Glutamatergic neuron (in vitro differentiated cells): ENCODE results near the gene MSH2. TPM values are rescaled to one million over a fixed set of nuclear protein-coding genes. Genes with fewer than 3 reads are reported as not detected.

Source experiments
- DNase-seq: peaks from one replicate; pipeline ENCODE4 v3.0.0; 2022
- H3K27ac Mint-ChIP-seq: one replicate; pipeline ENCODE4 v1.8.0; 2020; ENCODE audit warnings: mild to moderate bottlenecking, mixed read lengths, inconsistent platforms; ENCODE audit not compliant: unreplicated experiment
- H3K27me3 Mint-ChIP-seq: one replicate; pipeline ENCODE4 v1.8.0; 2020; ENCODE audit warnings: mild to moderate bottlenecking, moderate library complexity, mixed read lengths, inconsistent platforms; ENCODE audit not compliant: unreplicated experiment
- H3K36me3 Mint-ChIP-seq: one replicate; pipeline ENCODE4 v1.8.0; 2020; ENCODE audit warnings: mild to moderate bottlenecking, mixed read lengths, inconsistent platforms; ENCODE audit not compliant: unreplicated experiment
- H3K4me1 Mint-ChIP-seq: one replicate; pipeline ENCODE4 v1.8.0; 2020; ENCODE audit warnings: mild to moderate bottlenecking, low read depth, mixed read lengths, inconsistent platforms; ENCODE audit not compliant: unreplicated experiment
- H3K4me3 Mint-ChIP-seq: one replicate; pipeline ENCODE4 v1.8.0; 2020; ENCODE audit warnings: mild to moderate bottlenecking, mixed read lengths, inconsistent platforms; ENCODE audit not compliant: unreplicated experiment
- H3K9me3 Mint-ChIP-seq: one replicate; pipeline ENCODE4 v1.8.0; 2020; ENCODE audit warnings: mild to moderate bottlenecking, moderate library complexity, mixed read lengths, inconsistent platforms; ENCODE audit not compliant: unreplicated experiment
- CTCF ChIP-seq: fragments of 200-600 bp; sonication (generic); IDR thresholded peaks from one replicate; pipeline ENCODE4 v1.5.0; 2021; ENCODE audit not compliant: partially characterized antibody, unreplicated experiment
- total RNA-seq: library from RNA; stranded (reverse); fragmentation: NEBNext Ultra II Directional; extraction: Animal tissue kit (Norgen Biotek cat#: 25700); gene quantifications from one replicate; pipeline ENCODE4 v1.2.1, GENCODE V29; 2021; ENCODE audit not compliant: unreplicated experiment

Gene MSH2
- total RNA-seq, 1 donor from 2014 or later, result 27.9 TPM

- H3K9me3 Mint-ChIP-seq, result peaks cover 2% of the 10 kb centered on the region
- no peaks in the 10 kb centered on the region for H3K27me3 Mint-ChIP-seq
- no peak for TF ChIP-seq CTCF
- H3K4me3 Mint-ChIP-seq, result no peak overlapping the region
- no peak for DNase-seq
- H3K4me1 Mint-ChIP-seq, result no peaks in the 10 kb centered on the region
- peaks cover 10% of the 10 kb centered on the region for H3K36me3 Mint-ChIP-seq
- H3K27ac Mint-ChIP-seq, result no peak overlapping the region
Observed at GRCh38 chr2:47493317-47494035, 90.5 kb downstream of the MSH2 start.

- peaks cover 2% of the 10 kb centered on the region for H3K9me3 Mint-ChIP-seq
- DNase-seq, result no peak
- no peaks in the 10 kb centered on the region for H3K27me3 Mint-ChIP-seq
- no peak for TF ChIP-seq CTCF
- H3K4me1 Mint-ChIP-seq, result no peaks in the 10 kb centered on the region
- H3K36me3 Mint-ChIP-seq, result peaks cover 10% of the 10 kb centered on the region
- H3K27ac Mint-ChIP-seq, result no peak overlapping the region
- H3K4me3 Mint-ChIP-seq, result no peak overlapping the region
Observed at GRCh38 chr2:47494267-47495130, 91.5 kb downstream of the MSH2 start.

GRCh38 chr2:47497843-47498460, 95.0 kb downstream of the MSH2 start:
- Mint-ChIP-seq H3K27me3 (peaks cover 6% of the 10 kb centered on the region), H3K9me3 (peaks cover 12% of the 10 kb centered on the region), H3K27ac (no peak overlapping the region), H3K4me1 (no peaks in the 10 kb centered on the region), H3K36me3 (peaks cover 18% of the 10 kb centered on the region), H3K4me3 (no peak overlapping the region)
- no peak for TF ChIP-seq CTCF
- DNase-seq, result no peak

- no peak for DNase-seq
- no peaks in the 10 kb centered on the region for H3K4me1 Mint-ChIP-seq
- peaks cover 12% of the 10 kb centered on the region for H3K9me3 Mint-ChIP-seq
- TF ChIP-seq CTCF, result no peak
- peaks cover 6% of the 10 kb centered on the region for H3K27me3 Mint-ChIP-seq
- H3K36me3 Mint-ChIP-seq, result peaks cover 9% of the 10 kb centered on the region
- H3K4me3 Mint-ChIP-seq, result no peak overlapping the region
- no peak overlapping the region for H3K27ac Mint-ChIP-seq
Observed at GRCh38 chr2:47499093-47499492, 96.1 kb downstream of the MSH2 start.
